Measurements from ENCODE around the gene CGREF1.

Gene CGREF1, protein sequence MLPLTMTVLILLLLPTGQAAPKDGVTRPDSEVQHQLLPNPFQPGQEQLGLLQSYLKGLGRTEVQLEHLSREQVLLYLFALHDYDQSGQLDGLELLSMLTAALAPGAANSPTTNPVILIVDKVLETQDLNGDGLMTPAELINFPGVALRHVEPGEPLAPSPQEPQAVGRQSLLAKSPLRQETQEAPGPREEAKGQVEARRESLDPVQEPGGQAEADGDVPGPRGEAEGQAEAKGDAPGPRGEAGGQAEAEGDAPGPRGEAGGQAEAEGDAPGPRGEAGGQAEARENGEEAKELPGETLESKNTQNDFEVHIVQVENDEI

DNA sequence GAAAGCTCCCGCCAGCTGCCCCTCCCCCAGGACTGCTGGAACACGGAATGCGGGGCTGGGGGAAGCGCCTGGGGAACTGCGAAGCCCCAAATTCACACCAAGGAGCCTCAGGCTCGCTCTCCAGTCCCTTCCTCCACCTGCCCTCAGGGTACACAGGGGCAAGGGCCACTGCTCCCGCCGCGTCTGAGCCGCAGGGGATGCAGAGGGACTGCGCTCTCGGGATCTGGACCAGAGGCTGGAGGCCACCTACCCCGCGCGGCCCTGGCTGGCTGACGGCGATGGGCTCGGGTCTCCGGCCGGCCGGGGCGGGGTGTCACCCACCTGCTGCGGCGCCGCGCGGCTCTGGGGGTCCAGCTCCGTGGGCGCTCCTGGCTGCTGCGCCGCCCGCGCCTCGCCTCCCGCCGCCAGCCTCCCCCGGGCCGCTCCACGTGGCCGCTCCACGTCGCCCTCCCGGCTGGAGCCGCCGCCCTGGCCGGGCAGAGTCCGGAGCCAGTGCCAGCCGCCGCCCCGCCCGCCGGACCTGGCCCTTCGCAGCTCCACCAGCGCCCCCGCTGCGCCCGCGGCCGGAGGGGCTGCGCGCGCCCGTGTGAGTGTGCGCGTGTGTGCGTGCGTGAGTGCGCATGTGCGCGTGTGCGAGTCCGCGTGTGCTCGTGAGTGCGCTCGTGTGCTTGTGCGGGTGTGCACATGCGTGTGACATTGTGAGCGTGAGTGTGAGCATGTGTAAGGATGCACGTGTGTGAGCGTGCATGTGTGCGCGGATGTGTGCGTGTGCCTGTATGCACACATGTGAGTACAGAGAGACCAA is at the start of gene CGREF1:
Gene CGREF1, minus strand, starts transcription at position 604 of the 805 bp plus-strand sequence. CDS start 14,762 bp downstream, outside the sequence.
- peak; percentile 41 for DNase-seq

DNA sequence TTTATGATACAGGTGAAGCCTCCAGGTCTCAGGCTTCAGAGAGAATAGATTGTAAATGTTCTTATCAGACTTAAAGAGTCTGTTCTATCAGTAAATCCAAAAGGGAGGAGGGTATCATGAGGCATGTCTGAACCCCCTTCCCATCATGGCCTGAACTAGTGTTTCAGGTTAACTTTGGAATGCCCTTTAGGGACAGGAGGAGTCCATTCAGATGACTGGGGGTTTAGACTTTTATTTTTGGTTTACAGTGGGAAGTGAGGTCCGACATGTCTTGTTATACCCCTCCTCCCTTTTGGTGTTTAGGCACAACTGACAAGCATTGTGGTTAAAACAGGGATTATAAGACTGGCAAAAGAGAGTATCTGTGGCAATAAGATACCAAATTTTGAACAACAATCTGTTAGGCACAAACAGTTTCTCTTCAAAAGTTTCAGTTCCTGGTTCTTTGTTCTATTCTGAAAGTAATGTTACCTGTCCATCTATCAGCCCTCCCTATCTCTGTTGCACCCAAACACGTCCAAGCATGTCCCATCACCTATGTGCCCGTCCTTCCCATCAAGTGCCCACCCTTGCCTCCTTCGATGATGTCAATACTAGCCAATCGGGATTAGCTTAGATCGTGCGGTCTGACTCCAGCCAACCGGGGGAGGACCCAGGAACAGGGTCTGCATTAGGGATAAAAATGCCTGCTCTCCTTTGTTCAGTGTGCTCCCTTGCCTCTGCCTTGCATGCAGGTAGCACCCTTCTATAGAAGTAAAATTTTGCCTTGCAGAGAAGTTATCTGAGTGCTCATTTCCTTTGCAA is 46.2 kb upstream of the CGREF1 start:
- DNase-seq, result no peak

DNA sequence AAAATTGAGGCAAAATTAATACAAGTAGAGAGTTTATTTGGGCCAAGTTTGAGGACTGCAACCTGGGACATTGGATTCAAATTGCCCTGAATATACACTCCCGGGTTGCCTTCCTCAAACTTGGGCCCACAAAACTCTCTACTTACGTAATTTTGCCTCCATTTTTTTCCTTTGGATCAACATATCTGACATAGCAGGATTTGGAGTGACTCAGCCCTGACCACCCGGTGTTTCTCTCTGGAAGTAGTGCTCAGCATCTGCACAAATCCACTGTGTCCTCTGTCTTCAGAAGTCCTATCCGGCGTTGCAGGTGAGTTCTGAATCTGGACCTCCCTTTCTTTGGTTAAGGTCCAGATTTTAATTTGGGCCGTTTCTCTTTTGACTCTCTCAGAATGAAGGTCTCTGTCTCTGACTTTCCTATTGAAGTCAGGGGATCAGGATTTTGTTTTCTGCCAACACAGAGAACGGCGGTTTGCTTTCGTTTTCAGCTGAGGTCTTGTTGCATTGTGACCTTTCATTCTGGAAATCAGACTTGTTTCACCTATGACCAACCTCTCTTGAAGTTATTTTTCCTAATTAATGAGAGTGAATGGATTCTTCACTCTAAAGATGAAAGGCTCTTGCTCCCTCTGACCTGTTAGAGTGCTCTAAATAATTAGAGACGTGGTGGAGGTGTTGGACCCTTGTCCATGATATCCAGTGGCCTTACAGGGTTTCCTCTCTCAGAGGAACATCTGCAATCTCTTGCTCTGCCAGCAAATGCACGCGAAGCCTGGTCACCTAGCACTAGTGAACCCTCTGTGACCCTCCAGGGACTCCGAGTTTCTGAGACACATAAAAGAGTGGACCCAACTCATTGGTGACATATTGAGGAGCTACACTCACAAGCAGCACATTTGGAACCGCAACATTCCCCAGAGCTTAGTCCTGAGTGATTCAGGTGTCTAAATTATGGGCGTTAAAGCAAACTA is 43.5 kb upstream of the CGREF1 start:
- DNase-seq, result no peak

DNA sequence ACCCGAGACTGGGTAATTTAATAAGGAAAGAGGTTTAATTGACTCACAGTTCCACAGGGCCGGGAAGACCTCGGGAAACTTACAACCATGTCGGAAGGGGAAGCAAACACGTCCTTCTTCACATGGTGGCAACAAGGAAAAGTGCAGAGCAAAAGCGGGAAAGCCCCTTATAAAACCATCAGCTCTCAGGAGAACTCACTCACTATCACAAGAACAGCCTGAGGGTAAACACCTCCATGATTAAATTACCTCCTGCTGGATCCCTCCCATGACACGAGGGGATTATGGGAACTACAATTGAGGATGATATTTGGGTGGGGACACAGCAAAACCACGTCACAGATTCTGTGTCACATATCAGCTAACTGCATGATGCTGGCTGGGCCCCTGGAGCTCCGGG is 41.3 kb upstream of the CGREF1 start:
- DNase-seq, result no peak

DNA sequence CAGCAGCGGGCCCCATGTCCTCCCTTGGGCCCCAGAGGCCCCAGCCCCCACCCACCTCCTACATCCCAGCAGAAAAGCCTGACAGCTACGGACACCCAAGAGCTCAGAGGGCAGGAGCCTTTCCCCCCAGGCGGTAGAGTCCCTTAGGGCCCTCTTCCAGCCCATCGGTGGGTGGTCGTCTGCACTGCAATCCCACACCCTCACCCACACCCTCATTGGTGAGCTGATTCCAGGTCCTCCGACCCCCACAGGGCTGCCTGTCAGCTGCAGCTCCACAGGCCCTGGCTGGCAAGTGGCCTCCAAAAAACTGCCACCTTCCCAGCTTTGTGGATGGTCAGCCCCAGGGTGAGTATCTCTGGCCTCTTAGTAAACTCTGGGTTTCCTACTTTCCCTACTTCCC is 40.3 kb upstream of the CGREF1 start:
- no peak for DNase-seq

DNA sequence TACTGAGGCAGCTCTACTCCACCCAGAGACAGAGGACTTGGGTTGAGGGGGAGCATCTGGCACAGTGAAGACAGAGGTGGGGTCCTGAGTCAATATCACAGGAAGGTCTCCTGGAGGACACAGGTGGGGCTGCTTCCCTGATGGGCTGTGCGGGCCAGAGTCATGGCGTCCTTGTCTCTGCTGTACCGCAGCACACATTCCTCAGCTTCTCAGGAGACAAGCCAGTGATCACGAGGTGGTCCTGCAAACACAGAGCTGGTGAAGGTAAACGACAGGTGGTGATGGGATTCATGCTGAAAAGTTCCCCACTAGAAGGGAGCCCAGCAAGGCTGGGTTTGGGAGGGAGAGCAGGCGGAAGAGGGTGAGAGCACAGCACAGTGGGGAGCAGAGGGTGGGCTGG is 39.5 kb upstream of the CGREF1 start:
- no peak for DNase-seq

DNA sequence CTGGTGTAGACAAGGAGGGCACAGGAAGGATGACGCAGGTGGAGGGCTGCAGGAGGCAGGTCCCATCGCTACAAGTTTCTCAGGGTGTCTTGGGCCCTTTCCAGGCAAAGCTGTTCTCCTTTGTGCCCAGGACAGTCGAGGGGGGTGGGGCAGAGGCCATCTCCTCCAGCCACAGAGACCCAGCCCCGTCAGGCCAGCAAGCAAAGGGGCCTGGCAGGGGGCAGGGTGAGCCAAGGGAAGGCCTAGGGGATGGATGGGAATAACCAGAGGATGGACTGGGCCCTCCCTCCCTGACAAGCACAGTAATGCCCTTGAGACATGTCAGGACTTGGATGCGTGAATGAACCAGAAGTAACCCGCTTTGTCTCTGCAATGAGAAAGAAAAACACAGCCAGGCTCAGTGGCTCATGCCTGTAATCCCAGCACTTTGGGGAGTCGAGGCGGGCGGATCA is 36.2 kb upstream of the CGREF1 start:
- DNase-seq, result no peak

DNA sequence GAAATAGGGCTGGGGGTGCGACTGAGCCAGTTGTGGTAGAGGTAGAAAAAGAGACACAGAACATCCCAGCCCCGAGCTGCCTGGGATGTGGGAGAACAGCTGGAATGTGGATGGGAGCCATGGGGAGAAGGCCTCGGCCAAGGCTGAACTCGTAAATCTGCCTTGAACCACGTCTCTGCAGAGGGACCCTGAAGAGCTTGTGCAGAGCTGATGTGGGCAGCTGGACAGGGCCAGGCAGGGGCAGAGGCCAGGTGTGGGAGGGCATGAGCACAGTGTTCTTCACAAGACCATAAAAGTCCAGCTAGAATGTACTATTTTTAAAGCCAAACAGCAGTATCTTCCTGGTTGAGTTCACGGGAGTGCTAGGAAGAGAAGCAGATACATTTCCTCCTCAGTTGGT is 35.6 kb upstream of the CGREF1 start:
- no peak for DNase-seq

DNA sequence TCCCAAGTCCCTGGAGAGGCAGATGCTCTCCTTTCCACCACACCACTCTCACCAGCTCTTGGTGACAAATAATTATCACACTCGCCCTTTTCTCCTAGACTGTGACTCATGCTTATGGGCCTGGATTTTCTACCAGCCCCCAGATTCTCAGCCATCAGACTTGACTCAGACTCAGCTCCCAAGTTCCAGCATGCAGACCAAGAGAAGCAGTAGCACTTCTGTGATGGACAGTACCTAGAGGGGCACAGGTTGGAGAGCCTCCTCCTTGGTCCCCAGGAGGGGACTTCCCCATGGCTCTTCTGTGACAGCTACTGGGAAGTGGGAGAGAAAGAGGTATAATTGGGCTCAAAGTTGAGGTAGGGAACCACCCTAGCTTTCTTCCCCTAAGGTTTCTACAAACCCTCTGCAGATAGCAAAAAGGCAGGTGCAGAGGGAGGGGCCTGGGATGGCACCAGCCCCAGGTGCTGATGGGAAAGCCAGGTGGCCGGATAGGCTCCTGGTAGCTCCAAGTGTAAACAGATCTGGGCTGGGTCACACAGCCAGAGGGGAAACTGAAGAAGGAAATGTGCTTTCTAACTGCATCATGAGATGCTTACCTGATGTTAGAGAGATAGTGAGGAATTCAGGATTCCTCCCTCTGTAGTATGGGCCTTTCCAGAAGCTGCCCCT is 34.0 kb upstream of the CGREF1 start:
- DNase-seq, result no peak

DNA sequence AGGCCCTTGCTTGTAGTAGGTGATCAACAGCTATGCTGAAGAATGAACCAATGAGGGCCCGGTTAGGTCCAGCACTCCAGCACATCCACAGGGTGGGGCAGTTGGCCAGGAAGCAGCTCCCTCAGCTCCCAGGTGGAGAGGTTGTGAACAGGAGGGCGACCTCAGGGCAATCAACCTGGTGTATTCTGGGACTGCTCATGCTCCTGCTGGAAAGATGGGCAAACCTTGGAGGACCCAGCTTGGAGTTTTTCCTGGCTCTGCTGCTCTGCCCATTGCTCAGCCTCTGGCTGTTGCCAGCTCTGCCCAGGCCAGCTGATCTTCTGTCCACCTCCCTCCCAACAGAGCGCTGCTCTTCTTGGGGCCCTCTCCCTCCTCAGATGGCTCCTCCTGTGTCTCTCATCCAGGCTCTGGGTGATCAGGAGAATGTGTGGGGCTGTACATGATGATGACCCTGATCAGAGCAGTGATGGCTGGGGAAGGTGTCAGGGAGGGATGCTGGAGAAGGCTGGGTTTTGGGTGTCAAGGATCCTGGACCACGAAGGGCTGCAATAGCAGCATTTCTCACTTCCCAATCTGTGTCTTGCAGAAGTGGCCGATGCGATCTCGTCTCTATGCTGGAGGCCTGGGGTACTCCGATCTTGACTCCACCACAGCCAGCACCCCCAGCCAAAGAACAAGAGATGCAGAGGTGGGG is 33.3 kb upstream of the CGREF1 start:
- no peak for DNase-seq

DNA sequence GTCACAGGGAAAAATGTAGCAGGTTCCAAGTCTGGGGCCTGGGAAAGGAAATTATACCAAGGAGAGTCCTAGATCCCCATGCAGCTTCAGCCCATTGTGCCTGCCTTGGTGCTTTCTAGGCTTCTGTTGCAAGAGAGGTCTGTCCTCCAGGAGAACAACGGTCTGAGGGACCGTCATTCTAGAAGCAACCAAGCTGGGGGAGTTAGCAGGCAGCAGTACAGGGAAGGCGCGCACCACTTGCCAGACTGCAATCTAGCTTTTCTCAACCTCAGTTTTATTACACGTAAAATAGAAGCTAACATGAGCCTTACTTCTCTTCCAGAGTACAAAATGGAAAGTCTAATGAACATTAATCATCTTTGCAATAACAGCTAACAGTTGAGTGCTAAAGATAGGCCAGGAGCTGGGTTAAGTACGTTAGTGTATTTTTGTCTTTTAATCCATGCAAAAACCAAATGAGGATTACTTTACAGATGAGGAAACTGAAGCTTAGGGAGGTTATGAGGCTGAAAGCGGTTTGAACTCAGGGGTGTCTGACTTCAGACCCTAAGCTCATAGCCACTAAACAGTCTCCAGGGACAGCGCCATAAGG is 31.8 kb upstream of the CGREF1 start:
- no peak for DNase-seq

DNA sequence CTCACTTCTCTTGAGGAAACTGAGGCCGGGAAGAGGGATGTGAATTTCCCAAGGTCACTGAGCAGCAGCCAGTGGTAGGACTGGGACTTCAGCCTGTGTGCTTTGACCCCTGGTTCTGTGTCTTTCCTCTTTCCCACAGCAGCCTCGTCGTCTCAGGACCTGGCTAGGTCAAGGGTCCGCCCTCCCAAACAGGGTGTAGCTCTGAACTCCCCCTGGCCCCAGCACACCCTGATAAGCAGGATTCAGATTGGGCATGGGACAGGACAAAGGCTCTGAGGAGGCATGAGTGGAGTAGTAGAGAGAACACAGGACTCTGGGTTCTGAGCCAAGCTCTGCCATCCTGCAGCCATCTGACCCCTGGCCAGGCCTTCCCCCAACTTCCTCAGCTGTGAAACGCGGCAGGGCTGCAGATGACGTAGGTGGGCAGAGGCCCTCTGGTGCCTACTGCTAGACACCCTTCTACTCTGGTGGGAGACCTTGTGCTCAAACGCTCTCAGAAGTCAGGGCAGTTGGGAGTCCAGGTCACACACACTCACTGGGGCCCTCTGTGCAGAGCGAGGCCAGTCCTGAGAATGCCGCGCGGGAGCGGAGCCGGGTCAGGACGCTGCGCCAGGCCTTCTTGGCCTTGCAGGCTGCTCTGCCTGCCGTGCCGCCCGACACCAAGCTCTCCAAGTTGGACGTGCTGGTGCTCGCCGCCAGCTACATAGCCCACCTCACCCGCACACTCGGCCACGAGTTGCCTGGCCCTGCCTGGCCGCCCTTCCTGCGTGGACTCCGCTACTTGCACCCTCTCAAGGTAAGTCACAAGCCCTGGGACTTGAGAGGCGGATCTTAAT is 30.9 kb upstream of the CGREF1 start:
- no peak for DNase-seq

DNA sequence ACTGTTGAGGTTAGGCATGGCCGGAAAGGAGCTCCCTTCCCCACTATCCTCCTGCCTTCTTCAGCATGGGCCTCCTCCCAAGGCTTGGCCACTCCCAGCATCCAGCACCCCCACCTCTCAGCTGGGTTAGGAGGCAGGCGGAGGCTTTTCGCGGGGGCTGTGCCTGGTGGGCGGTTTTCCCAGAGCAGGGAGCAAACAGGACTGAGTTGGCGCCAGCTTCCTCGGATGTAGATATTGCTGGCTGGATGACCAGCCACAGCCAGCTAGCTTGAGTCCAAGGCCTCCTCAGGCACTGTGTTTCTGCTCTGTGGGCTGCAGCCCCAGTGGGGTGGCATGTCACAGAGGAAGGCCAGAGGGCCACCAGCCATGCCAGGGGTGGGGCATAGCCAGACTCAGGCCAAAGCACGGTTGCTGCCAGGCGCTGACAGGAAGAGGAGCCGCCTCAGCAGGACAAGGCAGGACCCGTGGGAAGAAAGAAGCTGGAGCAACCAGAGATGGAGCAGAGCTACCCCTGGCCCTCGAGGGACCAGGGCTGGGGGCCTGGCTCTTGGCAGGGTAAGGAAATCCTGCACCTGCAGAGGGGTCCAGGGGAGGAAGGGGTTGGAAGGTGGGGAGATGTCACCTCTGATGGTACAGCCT is 30.0 kb upstream of the CGREF1 start, which contains the start of gene TCF23:
Gene TCF23, plus strand, starts transcription at position 204 of the 639 bp plus-strand sequence. Its CDS starts 130 bp downstream, at position 334.
- DNase-seq, result no peak

DNA sequence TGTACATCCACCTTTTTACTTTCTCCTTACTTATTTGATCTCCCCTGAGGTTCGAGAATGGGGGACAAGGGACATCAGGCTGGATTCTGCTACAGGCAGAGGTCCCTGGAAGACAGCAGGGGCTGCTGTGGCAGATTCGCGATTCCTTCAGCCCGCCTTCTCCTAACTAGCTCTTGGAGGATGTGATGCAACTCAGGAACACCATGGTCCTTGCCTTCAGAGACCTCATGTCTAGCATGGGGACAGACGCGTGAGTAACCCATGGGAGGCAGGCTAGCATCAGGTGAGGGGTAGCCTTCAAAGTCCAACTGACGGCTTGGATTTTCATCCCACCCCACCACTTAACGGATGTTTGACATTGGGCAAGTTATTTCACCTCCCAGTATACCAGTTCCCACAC is 29.0 kb upstream of the CGREF1 start:
- DNase-seq, result no peak

DNA sequence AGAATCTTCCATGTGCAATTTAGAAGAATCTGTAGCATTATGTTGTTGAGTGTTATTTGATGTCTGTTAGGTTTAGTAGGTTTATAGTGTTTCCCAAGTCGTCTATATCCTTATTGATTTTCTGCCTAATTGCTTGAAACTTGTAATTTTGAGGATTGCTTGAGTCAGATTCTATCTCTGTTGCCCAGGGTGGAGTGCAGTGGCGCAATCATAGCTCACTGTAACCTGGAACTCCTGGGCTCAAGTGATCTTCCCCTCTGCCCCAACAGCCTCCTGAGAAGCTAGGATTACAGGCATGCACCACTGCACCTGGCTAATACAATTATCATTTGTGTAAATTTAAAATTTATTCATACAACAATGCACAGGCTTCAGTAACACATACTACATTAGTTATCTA is 26.8 kb upstream of the CGREF1 start:
- DNase-seq, result no peak

DNA sequence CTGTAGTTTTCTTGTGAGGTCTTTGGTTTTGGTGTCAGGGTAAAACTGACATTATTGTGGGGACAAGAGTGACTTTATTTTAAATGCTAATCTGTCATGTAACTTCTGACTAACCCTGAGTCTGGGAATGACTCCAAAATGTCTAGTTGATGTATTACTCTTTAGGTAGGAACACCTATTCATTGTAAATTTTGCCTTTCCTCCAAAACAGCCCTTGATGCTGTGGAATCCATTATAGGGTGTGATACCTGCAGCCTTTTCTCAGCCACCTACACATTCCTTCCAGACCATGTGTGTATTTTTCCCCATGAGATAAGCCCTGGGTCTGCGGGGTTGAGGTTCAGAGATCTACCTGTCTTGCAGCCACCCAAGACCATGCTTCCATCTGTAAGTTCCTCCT is 24.4 kb upstream of the CGREF1 start:
- DNase-seq, result no peak

DNA sequence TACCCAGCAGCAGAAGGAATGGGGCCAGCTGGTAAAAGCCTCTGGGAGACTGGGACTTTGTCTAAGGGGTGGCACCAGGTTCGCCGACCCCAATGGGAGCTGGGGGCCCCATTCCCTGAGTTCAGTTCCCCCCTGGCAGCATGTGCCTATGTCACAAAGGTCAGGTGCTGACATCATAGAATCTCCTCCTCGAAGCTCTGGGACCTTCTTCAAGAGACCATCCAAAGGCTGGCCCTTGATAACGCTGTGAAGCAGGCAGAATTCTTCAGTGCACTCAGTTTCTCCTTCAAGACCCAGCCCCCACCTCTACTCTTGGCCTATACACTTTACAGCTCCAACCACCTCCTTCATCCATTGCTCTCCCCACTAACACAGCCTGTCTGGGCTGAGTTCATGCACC is 20.4 kb upstream of the CGREF1 start, which contains the start of gene PRR30:
Gene PRR30, minus strand, starts transcription at position 101 of the 400 bp plus-strand sequence. CDS start 1,081 bp downstream, outside the sequence.
- DNase-seq, result no peak

DNA sequence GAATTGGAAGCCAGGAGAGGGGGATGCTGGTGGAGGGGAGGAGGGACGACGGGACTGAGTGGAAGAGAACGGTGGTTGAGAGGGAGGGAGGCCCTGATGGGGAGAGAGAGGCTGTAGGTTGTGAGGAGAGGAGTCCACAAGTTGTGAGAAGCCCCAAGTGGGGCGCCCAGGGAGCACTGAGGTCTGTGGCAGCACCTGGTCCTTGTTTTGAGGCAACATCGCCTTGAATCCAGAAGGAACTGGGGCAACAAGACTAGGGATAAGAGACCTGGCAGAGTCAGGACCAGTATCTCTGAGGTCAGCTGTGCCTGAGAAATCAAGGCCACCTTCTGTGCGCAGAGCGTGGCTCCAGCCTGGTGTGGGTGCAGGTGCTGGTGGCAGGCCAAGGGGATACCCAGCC is 19.2 kb upstream of the CGREF1 start:
- DNase-seq, result no peak

All from stimulated activated CD8-positive, alpha-beta memory T cell treated with anti-CD3 and anti-CD28 coated beads, Interleukin-4, amount 100 ng/mL, for 48 hours (primary cell).